Vagina (tissue), 2 donors: ENCODE measurements around the gene GTF2H4. TPM values are rescaled to one million over a fixed set of nuclear protein-coding genes. Genes with fewer than 3 reads are reported as not detected.

Source experiments
- DNase-seq, 2 donors: peaks; one replicate each; pipeline ENCODE4 v3.0.0-alpha.2; 2017; ENCODE audit errors: extremely low spot score in 2 of 2
- H3K27ac ChIP-seq: fragments of 200-600 bp; sonication (generic); one replicate; pipeline ENCODE4 v1.5.1; 2019
- H3K27me3 ChIP-seq: fragments of 200-600 bp; sonication (generic); one replicate; pipeline ENCODE4 v1.5.1; 2019
- H3K36me3 ChIP-seq, 2 donors: fragments of 200-600 bp; sonication (generic); one replicate each; pipeline ENCODE4 v1.5.1; 2017 to 2019
- H3K4me1 ChIP-seq: fragments of 200-600 bp; sonication (generic); one replicate; pipeline ENCODE4 v1.5.1; 2019
- H3K4me3 ChIP-seq, 2 donors: fragments of 200-600 bp; sonication (generic); 1 replicate in 1 of 2; 2 replicates in 1 of 2; pipeline ENCODE4 v1.5.1; 2016 to 2019
- H3K9me3 ChIP-seq: fragments of 200-600 bp; sonication (generic); one replicate; pipeline ENCODE4 v1.5.1; 2019
- POLR2A ChIP-seq, 2 donors: fragments of 450-650 bp; IDR thresholded peaks; one replicate each; pipeline ENCODE4 v1.6.1; 2017; ENCODE audit warnings: antibody characterized with exemption in 2 of 2, mild to moderate bottlenecking in 2 of 2, moderate library complexity in 2 of 2
- POLR2AphosphoS5 ChIP-seq, 2 donors: sonication (generic); formaldehyde crosslinking; IDR thresholded peaks; one replicate each; pipeline ENCODE4 v1.9.0; 2017; ENCODE audit warnings: antibody characterized with exemption in 2 of 2, mild to moderate bottlenecking in 2 of 2, low read depth in 1 of 2; ENCODE audit not compliant: insufficient read depth in 1 of 2
- intact Hi-C: fragments of 100-400 bp; cut with DNase I; formaldehyde crosslinking; loops from one replicate; pipeline ENCODE4 v1.15.1; 2023
- total RNA-seq: library from RNA; depleted of rRNA; stranded (reverse); fragments of >200 nt; gene quantifications from one replicate; pipeline ENCODE4 v1.2.3, GENCODE V29; 2016
- TF ChIP-seq, protein P1 (sequence below), 3 experiments: fragments of 450-650 bp in 2 of 3; fragments of 200-600 bp in 1 of 3; sonication (generic) in 1 of 3; IDR thresholded peaks; one replicate each; pipeline ENCODE4 v1.5.1; 2017 to 2019; ENCODE audit warnings: antibody characterized with exemption in 3 of 3, mild to moderate bottlenecking in 2 of 3, moderate library complexity in 2 of 3

GTF2H4 gene
- total RNA-seq, 1 donor from 2014 or later = 16.7 TPM

GRCh38 chr6:30881392-30882203 lies 26.4 kb upstream of the GTF2H4 start:
- DNase-seq = no peak
- Histone ChIP-seq H3K36me3 (no peaks in the 10 kb centered on the region), H3K27me3 (no peaks in the 10 kb centered on the region), H3K4me3 (no peak overlapping the region), H3K27ac (peak overlapping the region; percentile 95), H3K9me3 (no peaks in the 10 kb centered on the region), H3K4me1 (peaks cover 72% of the 10 kb centered on the region)
- intact Hi-C loops = loop anchor here (2.0 to 10.0 kb wide), 2 partner anchors 57 to 197 kb away; partner anchors contain the start of gene PPP1R18
- TF ChIP-seq, protein P1, sequence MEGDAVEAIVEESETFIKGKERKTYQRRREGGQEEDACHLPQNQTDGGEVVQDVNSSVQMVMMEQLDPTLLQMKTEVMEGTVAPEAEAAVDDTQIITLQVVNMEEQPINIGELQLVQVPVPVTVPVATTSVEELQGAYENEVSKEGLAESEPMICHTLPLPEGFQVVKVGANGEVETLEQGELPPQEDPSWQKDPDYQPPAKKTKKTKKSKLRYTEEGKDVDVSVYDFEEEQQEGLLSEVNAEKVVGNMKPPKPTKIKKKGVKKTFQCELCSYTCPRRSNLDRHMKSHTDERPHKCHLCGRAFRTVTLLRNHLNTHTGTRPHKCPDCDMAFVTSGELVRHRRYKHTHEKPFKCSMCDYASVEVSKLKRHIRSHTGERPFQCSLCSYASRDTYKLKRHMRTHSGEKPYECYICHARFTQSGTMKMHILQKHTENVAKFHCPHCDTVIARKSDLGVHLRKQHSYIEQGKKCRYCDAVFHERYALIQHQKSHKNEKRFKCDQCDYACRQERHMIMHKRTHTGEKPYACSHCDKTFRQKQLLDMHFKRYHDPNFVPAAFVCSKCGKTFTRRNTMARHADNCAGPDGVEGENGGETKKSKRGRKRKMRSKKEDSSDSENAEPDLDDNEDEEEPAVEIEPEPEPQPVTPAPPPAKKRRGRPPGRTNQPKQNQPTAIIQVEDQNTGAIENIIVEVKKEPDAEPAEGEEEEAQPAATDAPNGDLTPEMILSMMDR (IDR thresholded peaks at IDR 0.05) = no peak
- no peak for TF ChIP-seq POLR2A (IDR thresholded peaks at IDR 0.05)
- TF ChIP-seq POLR2AphosphoS5 (IDR thresholded peaks at IDR 0.05; ENCODE audit: insufficient read depth in 1 of 2, low read depth in 1 of 2) = no peak

GRCh38 chr6:30882204-30882758 lies 25.7 kb upstream of the GTF2H4 start:
- H3K9me3 ChIP-seq = no peaks in the 10 kb centered on the region
- H3K4me3 ChIP-seq = no peak overlapping the region
- H3K27me3 ChIP-seq = no peaks in the 10 kb centered on the region
- peak overlapping the region; percentile 95 for H3K27ac ChIP-seq
- TF ChIP-seq POLR2A (IDR thresholded peaks at IDR 0.05) (no peak), POLR2AphosphoS5 (IDR thresholded peaks at IDR 0.05; ENCODE audit: insufficient read depth in 1 of 2, low read depth in 1 of 2) (peak in 1 of 2 donors; percentile 22)
- TF ChIP-seq, protein P1 (IDR thresholded peaks at IDR 0.05) = no peak
- H3K4me1 ChIP-seq = peaks cover 70% of the 10 kb centered on the region
- intact Hi-C loops = loop anchor here (2.0 to 10.0 kb wide), 2 partner anchors 57 to 197 kb away; partner anchors contain the start of gene PPP1R18
- no peak for DNase-seq
- H3K36me3 ChIP-seq = no peaks in the 10 kb centered on the region

DNA sequence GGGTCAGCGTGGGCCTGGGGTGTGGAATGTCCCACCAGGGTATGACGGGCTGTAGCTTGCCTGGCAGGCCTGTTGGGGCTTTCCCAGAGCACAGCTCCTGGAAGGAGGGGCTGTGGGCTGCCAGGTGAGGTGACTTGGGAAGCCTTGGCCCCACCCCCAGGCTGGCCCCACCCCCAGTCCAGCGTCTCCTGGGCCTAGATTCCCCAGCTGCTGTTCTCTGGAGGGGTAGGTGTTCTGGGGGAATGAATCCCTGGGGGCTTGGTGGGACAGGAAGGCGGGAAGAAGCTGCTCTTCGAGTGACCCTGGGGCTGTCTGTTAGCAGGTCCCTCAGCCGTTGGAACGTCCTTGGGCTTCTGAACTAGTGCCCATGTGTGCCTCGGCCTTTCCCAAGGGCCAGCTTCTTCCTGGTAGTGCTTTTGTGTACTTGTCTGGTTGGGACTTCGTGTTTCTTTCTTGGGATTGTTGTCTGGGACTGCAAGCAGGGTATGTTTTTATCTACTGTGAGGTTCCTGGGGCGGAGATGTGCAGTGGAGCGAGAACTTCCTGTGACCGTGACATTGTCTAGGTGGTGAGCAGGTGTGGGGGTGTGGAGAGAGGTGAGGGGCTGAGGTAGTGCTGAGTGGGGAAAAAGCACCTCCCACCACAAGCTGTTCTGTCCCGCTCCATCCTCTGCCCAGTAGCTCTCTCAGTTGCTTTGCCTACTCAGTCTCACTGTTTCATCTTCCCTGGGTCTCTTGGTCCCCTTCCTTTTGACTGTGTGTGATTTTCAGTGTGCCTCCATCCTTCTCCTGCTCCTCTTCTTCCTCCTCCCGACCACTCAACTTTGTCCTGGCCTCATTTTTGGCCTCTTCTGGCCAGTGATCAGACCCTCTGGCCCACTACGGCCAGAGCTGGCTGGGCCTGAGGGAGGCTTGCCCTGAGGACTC lies 25.0 kb upstream of the GTF2H4 start:
- no peaks in the 10 kb centered on the region for H3K9me3 ChIP-seq
- peaks cover 67% of the 10 kb centered on the region for H3K4me1 ChIP-seq
- H3K4me3 ChIP-seq = peak overlapping the region; percentile 61 to 82
- no peak for TF ChIP-seq POLR2AphosphoS5 (IDR thresholded peaks at IDR 0.05; ENCODE audit: insufficient read depth in 1 of 2, low read depth in 1 of 2)
- TF ChIP-seq, protein P1 (IDR thresholded peaks at IDR 0.05) = no peak
- TF ChIP-seq POLR2A (IDR thresholded peaks at IDR 0.05) = no peak
- H3K36me3 ChIP-seq = no peaks in the 10 kb centered on the region
- peak overlapping the region; percentile 95 for H3K27ac ChIP-seq
- DNase-seq = peak in 1 of 2 donors; percentile 96
- intact Hi-C loops = loop anchor here (2.0 to 10.0 kb wide), 2 partner anchors 58 to 198 kb away; partner anchors contain the start of gene PPP1R18
- H3K27me3 ChIP-seq = no peaks in the 10 kb centered on the region

DNA sequence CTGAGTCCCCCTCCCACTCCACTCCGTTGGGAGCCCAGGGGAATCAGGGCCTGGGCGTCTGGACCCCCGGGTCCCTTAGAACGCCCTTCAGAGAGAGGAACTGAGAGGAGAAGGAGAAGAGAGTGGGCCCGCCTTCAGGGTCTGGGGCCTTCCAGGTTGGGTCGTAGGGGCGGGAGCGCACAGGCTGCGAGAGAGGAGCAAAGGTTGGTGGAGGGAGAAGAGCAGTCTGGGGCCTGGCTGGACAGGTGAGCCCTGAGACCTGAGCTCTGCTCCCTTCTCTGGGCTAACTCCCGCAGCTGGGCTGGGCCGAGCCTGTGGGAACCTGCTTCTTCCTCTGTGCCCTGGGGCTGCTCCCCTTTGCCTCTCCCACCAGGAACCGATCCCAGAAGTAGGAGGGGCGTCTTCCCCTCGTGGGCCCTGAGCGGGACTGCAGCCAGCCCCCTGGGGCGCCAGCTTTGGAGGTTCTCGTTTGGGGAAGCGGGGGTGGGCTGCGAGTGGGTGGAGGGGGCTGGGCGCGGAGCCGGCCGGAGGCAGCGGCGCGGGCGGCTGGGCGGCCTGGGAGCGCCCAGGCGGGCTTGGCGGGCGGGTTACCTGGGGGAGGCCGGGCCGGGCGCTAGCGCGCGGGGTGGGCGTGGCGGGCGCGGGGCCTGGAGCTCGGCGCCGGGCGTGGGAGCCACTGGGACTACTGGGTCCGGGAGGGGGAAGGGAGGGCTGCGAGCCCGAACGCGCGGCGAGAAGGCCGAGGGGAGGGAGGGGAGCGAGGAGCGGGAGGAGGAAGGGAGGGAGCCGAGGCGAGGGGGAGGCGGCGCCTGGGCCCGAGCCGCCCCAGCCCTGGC lies 24.1 kb upstream of the GTF2H4 start, which contains the start of gene DDR1:
DDR1 (plus strand) TSS at position 835 of the 836 bp plus-strand sequence. CDS start 4,211 bp downstream, outside the sequence.
- TF ChIP-seq POLR2AphosphoS5 (IDR thresholded peaks at IDR 0.05; ENCODE audit: insufficient read depth in 1 of 2, low read depth in 1 of 2) = peak in 1 of 2 donors; percentile 72
- TF ChIP-seq, protein P1 (IDR thresholded peaks at IDR 0.05) = no peak
- peak in 1 of 2 donors; percentile 30 for TF ChIP-seq POLR2A (IDR thresholded peaks at IDR 0.05)
- DNase-seq = peak in 1 of 2 donors; percentile 96
- Histone ChIP-seq H3K4me3 (peak within 1 kb of the TSS; percentile 61 to 82), H3K27me3 (no peaks in the 10 kb centered on the region), H3K4me1 (peaks cover 73% of the 10 kb centered on the region), H3K36me3 (no peaks in the 10 kb centered on the region), H3K9me3 (no peaks in the 10 kb centered on the region), H3K27ac (peak within 1 kb of the TSS; percentile 95)
- intact Hi-C loops = loop anchor here (2.0 to 10.0 kb wide), 3 partner anchors 59 to 199 kb away; partner anchors contain the start of gene PPP1R18
